ENCODE data around the gene WWOX. TPM values are rescaled to one million over a fixed set of nuclear protein-coding genes. Genes with fewer than 3 reads are reported as not detected.

Gene WWOX
- polyA plus RNA-seq, 2 of the 4 experiments (the other 2 are of a cell fraction) = 16.0 to 17.2 TPM

- Histone ChIP-seq H3K4me3 (no peak overlapping the region), H3K27ac (no peak overlapping the region), H3K9me3 (no peaks in the 10 kb centered on the region; the same call in 2 of the 3 replicates), H3K4me2 (no peak overlapping the region), H3K4me1 (no peaks in the 10 kb centered on the region)
- 60% methylated on average over 10 of the region's 10 CpGs for WGBS (ENCODE audit: missing lambda C conversion rate)
- no peak for FAIRE-seq
- no peak for DNase-seq (ENCODE audit: low read depth in 1 of 2, low spot score in 1 of 2)
- TF ChIP-seq NFE2L2 (conservative IDR thresholded peaks at IDR 0.05; ENCODE audit: low read length) = no peak
- no peak for TF ChIP-seq CTCF (IDR thresholded peaks at IDR 0.05)
- no peak for TF ChIP-seq BCL3 (IDR thresholded peaks at IDR 0.05)
- TF ChIP-seq JUNB (IDR thresholded peaks at IDR 0.05) = no peak
- no peak for TF ChIP-seq PBX3 (IDR thresholded peaks at IDR 0.05)
- TF ChIP-seq BHLHE40 (IDR thresholded peaks at IDR 0.05; ENCODE audit: low read depth, low read length) = no peak
- TF ChIP-seq, protein P1, sequence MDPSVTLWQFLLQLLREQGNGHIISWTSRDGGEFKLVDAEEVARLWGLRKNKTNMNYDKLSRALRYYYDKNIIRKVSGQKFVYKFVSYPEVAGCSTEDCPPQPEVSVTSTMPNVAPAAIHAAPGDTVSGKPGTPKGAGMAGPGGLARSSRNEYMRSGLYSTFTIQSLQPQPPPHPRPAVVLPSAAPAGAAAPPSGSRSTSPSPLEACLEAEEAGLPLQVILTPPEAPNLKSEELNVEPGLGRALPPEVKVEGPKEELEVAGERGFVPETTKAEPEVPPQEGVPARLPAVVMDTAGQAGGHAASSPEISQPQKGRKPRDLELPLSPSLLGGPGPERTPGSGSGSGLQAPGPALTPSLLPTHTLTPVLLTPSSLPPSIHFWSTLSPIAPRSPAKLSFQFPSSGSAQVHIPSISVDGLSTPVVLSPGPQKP (IDR thresholded peaks at IDR 0.05; ENCODE audit: low read depth, low read length) = no peak
- no peak for TF ChIP-seq RNF2 (IDR thresholded peaks at IDR 0.05; ENCODE audit: borderline replicate concordance, low read depth)
- TF ChIP-seq ZFP36 (IDR thresholded peaks at IDR 0.05; ENCODE audit: borderline replicate concordance, partially characterized antibody) = no peak
- TF ChIP-seq MAFK (IDR thresholded peaks at IDR 0.05; ENCODE audit: partially characterized antibody) = no peak
- TF ChIP-seq ZSCAN20 (CRISPR knock-in tag; IDR thresholded peaks at IDR 0.05) = no peak
- no peak for TF ChIP-seq CEBPB (IDR thresholded peaks at IDR 0.05)
- no peak for TF ChIP-seq FOSL2 (IDR thresholded peaks at IDR 0.05)
- TF ChIP-seq FOSL2 (CRISPR knock-in tag; IDR thresholded peaks at IDR 0.05) = no peak
- TF ChIP-seq, protein P2, sequence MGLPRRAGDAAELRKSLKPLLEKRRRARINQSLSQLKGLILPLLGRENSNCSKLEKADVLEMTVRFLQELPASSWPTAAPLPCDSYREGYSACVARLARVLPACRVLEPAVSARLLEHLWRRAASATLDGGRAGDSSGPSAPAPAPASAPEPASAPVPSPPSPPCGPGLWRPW (IDR thresholded peaks at IDR 0.05) = no peak
- no peak for TF ChIP-seq TP53 (CRISPR knock-in tag; IDR thresholded peaks at IDR 0.05)
- ATAC-seq = no peak
- POLR2A ChIA-PET = no interaction called here
- CTCF ChIA-PET = no interaction called here
Measured at GRCh38 chr16:78596348-78596995, 497.0 kb downstream of the WWOX start.

- H3K27ac ChIP-seq = no peak overlapping the region
- no peak for FAIRE-seq
- no peak for TF ChIP-seq SMC3 (IDR thresholded peaks at IDR 0.05)
- TF ChIP-seq RAD21 (conservative IDR thresholded peaks at IDR 0.05 in 1 of 2, IDR thresholded peaks at IDR 0.05 in 1 of 2) = no peak
- TF ChIP-seq, protein P3, sequence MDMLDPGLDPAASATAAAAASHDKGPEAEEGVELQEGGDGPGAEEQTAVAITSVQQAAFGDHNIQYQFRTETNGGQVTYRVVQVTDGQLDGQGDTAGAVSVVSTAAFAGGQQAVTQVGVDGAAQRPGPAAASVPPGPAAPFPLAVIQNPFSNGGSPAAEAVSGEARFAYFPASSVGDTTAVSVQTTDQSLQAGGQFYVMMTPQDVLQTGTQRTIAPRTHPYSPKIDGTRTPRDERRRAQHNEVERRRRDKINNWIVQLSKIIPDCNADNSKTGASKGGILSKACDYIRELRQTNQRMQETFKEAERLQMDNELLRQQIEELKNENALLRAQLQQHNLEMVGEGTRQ (IDR thresholded peaks at IDR 0.05) = no peak
- no peak for TF ChIP-seq ZNF302 (CRISPR knock-in tag; IDR thresholded peaks at IDR 0.05)
- TF ChIP-seq CTCF (IDR thresholded peaks at IDR 0.05) = no peak
- no peak for TF ChIP-seq HOXA7 (CRISPR knock-in tag; IDR thresholded peaks at IDR 0.05)
- TF ChIP-seq EP300 (IDR thresholded peaks at IDR 0.05) = no peak
- TF ChIP-seq CBX2 (IDR thresholded peaks at IDR 0.05; ENCODE audit: borderline replicate concordance, low read depth) = no peak
- no peak for TF ChIP-seq RCOR1 (IDR thresholded peaks at IDR 0.05; ENCODE audit: low read depth, low read length)
- TF ChIP-seq EHMT2 (IDR thresholded peaks at IDR 0.05; ENCODE audit: low read depth) = no peak
- TF ChIP-seq SREBF2 (IDR thresholded peaks at IDR 0.05) = no peak
- TF ChIP-seq PHF8 (IDR thresholded peaks at IDR 0.05; ENCODE audit: borderline replicate concordance, low read depth) = no peak
- TF ChIP-seq POLR2A (IDR thresholded peaks at IDR 0.05; ENCODE audit: low read length) = no peak
- no peak for ATAC-seq
- H3K9me3 ChIP-seq = no peaks in the 10 kb centered on the region; the same call in 2 of the 3 replicates
- no peak overlapping the region for H3K4me2 ChIP-seq
- H3K4me3 ChIP-seq = no peak overlapping the region
- no peak for DNase-seq (ENCODE audit: low read depth in 1 of 2, low spot score in 1 of 2)
- CTCF ChIA-PET = no interaction called here
- no peaks in the 10 kb centered on the region for H3K4me1 ChIP-seq
- 72% methylated on average over 9 of the region's 9 CpGs for WGBS (ENCODE audit: missing lambda C conversion rate)
- POLR2A ChIA-PET = no interaction called here
Measured at GRCh38 chr16:78596996-78597422, 497.6 kb downstream of the WWOX start.
